KMS-11 (cell line): Measurements from ENCODE around the gene ADAMTS17.

Source experiments
- H2AFZ ChIP-seq: fragments of 200-600 bp; sonication (generic); 2 replicates; pipeline ENCODE4 v1.6.1; 2016; ENCODE audit warnings: antibody characterized with exemption, mixed run types, low read depth
- H3K27ac ChIP-seq: fragments of 200-600 bp; sonication (generic); 2 replicates; pipeline ENCODE4 v1.6.1; 2016; ENCODE audit warnings: mild to moderate bottlenecking, mixed run types
- H3K27me3 ChIP-seq: fragments of 200-600 bp; sonication (generic); 2 replicates; pipeline ENCODE4 v1.6.1; 2017; ENCODE audit warnings: mild to moderate bottlenecking, low read depth, mixed run types, moderate library complexity; ENCODE audit not compliant: insufficient read depth
- H3K36me3 ChIP-seq: fragments of 200-600 bp; sonication (generic); 2 replicates; pipeline ENCODE4 v1.6.1; 2017; ENCODE audit warnings: mild to moderate bottlenecking, mixed run types; ENCODE audit not compliant: insufficient read depth
- H3K4me1 ChIP-seq: fragments of 200-600 bp; sonication (generic); 2 replicates; pipeline ENCODE4 v1.6.1; 2016; ENCODE audit warnings: mild to moderate bottlenecking, low read depth, mixed run types; ENCODE audit not compliant: poor library complexity, severe bottlenecking
- H3K4me2 ChIP-seq: fragments of 200-600 bp; sonication (generic); 2 replicates; pipeline ENCODE4 v1.7.0; 2016; ENCODE audit warnings: mild to moderate bottlenecking, mixed run types
- H3K4me3 ChIP-seq: fragments of 200-600 bp; sonication (generic); IDR thresholded peaks from 2 replicates; pipeline ENCODE4 v1.6.1; 2017; ENCODE audit warnings: low read depth, low read length, mixed read lengths; ENCODE audit not compliant: insufficient read depth
- H3K79me2 ChIP-seq: fragments of 200-600 bp; sonication (generic); 2 replicates; pipeline ENCODE4 v1.6.1; 2016; ENCODE audit warnings: low read depth, mixed run types; ENCODE audit not compliant: insufficient read depth
- H3K9ac ChIP-seq: fragments of 200-600 bp; sonication (generic); 2 replicates; pipeline ENCODE4 v1.6.1; 2016; ENCODE audit warnings: mild to moderate bottlenecking, mixed run types
- H4K20me1 ChIP-seq: fragments of 200-600 bp; sonication (generic); 2 replicates; pipeline ENCODE4 v1.6.1; 2016; ENCODE audit warnings: mild to moderate bottlenecking, mixed run types; ENCODE audit not compliant: insufficient read depth
- CTCF ChIP-seq: fragments of 200-600 bp; sonication (generic); conservative IDR thresholded peaks from 2 replicates; pipeline ENCODE4 v1.6.1; 2017; ENCODE audit warnings: low read depth, mild to moderate bottlenecking, antibody characterized with exemption, low read length, moderate library complexity, mixed read lengths

Gene ADAMTS17

GRCh38 chr15:100124361-100124760 lies 217.4 kb downstream of the ADAMTS17 start:
- Histone ChIP-seq H3K9ac (no peak overlapping the region), H3K4me3 (no peak overlapping the region), H3K79me2 (no peaks in the 10 kb centered on the region), H3K4me1 (peaks cover 4% of the 10 kb centered on the region), H3K36me3 (no peaks in the 10 kb centered on the region), H2AFZ (no peak overlapping the region), H3K4me2 (no peak overlapping the region), H4K20me1 (no peaks in the 10 kb centered on the region), H3K27ac (no peak overlapping the region), H3K27me3 (no peaks in the 10 kb centered on the region)
- no peak for TF ChIP-seq CTCF

GRCh38 chr15:100123611-100124010 lies 218.2 kb downstream of the ADAMTS17 start:
- Histone ChIP-seq H4K20me1 (no peaks in the 10 kb centered on the region), H3K4me1 (peaks cover 4% of the 10 kb centered on the region), H3K4me3 (no peak overlapping the region), H2AFZ (no peak overlapping the region), H3K9ac (no peak overlapping the region), H3K27me3 (no peaks in the 10 kb centered on the region), H3K36me3 (no peaks in the 10 kb centered on the region), H3K4me2 (no peak overlapping the region), H3K27ac (no peak overlapping the region), H3K79me2 (no peaks in the 10 kb centered on the region)
- TF ChIP-seq CTCF, result no peak

GRCh38 chr15:100121285-100121684 lies 220.5 kb downstream of the ADAMTS17 start:
- Histone ChIP-seq H3K9ac (no peak overlapping the region), H3K27ac (no peak overlapping the region), H4K20me1 (no peaks in the 10 kb centered on the region), H3K79me2 (no peaks in the 10 kb centered on the region), H3K4me3 (no peak overlapping the region), H3K4me2 (no peak overlapping the region), H3K4me1 (peaks cover 4% of the 10 kb centered on the region), H3K27me3 (no peaks in the 10 kb centered on the region), H3K36me3 (no peaks in the 10 kb centered on the region), H2AFZ (no peak overlapping the region)
- TF ChIP-seq CTCF, result no peak

DNA sequence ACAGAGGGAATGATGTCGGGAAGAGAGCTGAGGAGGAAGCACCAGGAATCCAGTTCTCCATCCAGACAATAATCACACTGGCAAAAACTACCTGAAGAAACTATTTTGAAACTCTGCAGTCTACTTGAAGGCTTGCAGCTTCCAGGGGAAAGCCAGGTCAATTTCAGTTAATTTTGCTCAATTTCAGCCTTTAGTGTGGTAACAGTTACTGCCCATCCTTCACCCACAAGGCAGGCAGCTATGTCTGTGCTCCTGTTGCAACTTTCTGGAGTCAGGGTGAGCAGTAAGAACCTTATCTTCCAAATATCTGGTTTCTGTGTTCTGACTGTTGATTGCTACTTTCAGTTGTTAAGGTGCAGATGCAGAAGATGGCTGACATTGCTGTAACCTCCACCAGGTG lies 221.7 kb downstream of the ADAMTS17 start:
- H2AFZ ChIP-seq, result no peak overlapping the region
- no peaks in the 10 kb centered on the region for H3K36me3 ChIP-seq
- H3K27me3 ChIP-seq, result no peaks in the 10 kb centered on the region
- no peaks in the 10 kb centered on the region for H3K79me2 ChIP-seq
- TF ChIP-seq CTCF, result no peak
- H3K4me3 ChIP-seq, result no peak overlapping the region
- peaks cover 4% of the 10 kb centered on the region for H3K4me1 ChIP-seq
- H3K4me2 ChIP-seq, result no peak overlapping the region
- H3K9ac ChIP-seq, result no peak overlapping the region
- no peaks in the 10 kb centered on the region for H4K20me1 ChIP-seq
- H3K27ac ChIP-seq, result no peak overlapping the region

DNA sequence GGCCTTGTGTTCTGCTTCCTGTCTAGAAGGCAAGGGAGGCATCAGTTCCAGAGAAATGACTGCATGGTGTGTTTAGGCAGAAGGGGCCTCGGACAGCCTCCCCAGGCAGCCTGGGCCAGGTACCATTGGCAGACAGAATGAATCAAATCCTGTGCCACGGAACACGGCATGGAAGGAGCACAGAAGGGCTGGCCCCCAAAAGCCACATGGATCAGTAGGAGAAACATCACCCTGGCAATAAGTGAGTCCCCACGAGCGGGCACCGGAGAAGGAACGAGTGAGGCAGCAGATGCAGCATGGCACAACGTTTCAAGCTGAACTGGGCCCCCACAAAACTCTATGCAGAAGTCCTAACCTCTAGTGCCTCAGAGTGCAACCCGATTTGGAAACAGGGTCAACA lies 223.2 kb downstream of the ADAMTS17 start:
- Histone ChIP-seq H3K79me2 (no peaks in the 10 kb centered on the region), H3K36me3 (no peaks in the 10 kb centered on the region), H3K27me3 (no peaks in the 10 kb centered on the region), H3K4me2 (no peak overlapping the region), H4K20me1 (no peaks in the 10 kb centered on the region), H3K4me1 (peaks cover 4% of the 10 kb centered on the region), H3K9ac (no peak overlapping the region), H2AFZ (no peak overlapping the region), H3K4me3 (no peak overlapping the region), H3K27ac (no peak overlapping the region)
- TF ChIP-seq CTCF, result no peak
